ENCODE data around the gene RUFY3.
"Not testable (repeated sequence)": the region's sequence is repeated elsewhere in the genome, so short reads cannot be mapped to it uniquely, and the experiment has no call there.

Gene RUFY3

DNA sequence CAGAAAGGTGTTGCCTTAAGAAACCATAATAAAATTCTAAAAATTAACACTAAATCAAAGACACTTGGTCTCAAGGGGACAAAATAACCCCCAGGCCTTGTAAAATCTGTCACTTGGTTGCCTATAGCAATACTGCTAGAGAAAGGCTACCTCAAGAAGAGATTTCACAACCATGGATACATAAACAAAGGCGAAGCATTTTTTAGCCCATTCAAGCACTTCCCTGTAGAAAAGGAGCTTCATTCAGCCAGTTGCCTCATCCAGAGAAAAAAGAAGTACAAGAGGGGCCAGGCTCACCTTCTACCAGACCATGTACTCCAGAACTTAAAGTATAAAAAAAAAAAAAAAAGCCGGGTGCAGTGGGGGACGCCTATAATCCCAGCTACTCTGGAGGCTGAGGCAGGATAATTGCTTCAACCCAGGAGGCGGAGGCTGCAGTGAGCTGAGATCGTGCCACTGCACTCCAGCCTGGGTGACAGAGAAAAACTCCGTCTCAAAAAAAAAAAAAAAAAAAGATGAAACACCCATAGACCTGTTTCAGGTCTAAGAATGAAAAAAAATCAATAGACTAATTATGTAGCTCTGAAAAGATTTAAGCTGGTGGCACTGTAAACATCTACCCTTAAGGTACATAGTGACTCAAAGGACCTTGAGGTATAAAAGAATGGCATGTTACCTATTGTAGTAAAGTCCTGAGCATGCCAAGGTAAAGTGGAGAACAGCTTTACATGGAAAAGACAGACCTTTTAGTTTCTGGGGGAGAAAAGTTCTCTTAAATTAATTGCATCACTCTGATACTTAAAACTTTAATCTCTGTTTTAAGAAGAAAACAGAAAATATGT is 18.0 kb downstream of the RUFY3 start:
- DNase-seq: no peak

DNA sequence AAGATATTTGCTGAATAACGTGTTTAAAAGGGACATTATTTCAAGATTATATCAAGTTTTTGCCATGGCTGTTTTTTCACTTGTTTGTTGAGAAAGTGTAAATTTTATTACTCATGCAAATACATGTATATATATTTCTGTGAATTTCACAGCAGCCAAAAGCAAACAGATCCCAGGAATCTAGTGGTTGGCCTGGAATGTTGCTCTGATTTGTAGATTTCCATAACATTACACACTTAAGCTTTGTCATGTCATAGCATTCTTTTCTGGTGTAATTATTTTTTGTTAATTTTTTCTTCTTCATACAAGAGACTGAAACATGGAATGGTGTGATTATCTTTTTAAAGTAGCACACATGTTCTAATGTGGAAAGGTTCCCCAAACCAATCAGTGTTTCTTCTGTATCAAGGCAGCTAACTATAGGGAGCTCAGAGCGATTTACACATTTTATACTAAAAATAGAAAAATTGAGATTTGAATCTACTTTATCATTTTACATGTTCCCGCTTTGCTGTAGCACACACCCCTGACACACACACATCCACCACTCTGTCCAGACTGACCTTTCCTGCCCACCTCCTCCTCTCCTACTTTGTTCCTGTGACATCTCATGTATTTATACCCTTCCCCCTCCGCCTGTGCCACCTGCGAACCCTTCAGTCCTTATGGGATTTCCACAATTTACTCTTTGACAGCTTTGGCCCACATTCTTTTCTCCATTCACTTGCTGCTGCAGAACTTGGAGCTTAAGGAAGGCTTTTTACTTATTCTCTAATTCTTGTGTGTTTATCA is 20.3 kb downstream of the RUFY3 start:
- DNase-seq: no peak

GRCh38 chr4:70743731-70744130 is 22.0 kb downstream of the RUFY3 start:
- no peak for DNase-seq

- DNase-seq: no peak
Observed at GRCh38 chr4:70746179-70746839, 24.5 kb downstream of the RUFY3 start.

- DNase-seq: no peak
Observed at GRCh38 chr4:70747874-70748273, 26.1 kb downstream of the RUFY3 start.

DNA sequence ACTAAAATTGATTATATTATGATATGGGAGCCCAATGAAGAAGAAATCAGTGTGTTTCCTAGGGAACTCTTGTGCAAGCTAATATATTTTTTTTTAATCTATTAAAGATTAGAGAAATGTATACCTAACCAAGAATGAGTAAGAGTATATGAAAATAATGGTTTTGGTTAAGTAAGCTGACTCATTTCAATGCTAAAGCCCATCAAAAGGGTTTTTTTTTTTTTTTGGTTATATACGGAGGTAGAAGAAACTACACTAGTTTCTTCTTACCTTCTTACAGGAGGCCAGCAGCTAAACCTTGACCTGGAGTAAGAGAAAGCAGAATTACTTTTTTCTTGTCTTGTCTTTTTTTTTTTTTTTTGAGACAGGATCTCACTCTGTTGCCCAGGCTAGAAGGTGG is 27.5 kb downstream of the RUFY3 start:
- no peak for DNase-seq

DNA sequence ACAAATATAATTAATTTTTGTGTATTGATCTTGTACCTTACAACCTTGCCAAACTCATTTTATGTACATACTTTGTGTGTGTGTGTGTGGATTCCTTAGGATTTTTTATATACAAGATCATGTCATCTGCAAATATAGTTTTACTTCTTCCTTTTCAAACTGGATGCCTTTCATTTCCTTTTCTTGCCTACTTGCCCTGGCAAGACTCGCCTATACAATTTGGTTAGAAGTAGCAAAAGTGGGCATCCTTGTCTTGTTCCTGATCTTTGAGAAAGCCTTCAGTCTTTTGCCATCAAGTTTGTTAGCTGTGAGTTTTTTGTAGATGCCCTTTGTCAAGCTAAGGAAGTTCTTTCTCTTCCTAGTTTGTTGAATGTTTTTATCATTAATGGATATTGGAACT is 30.5 kb downstream of the RUFY3 start:
- no peak for DNase-seq

DNA sequence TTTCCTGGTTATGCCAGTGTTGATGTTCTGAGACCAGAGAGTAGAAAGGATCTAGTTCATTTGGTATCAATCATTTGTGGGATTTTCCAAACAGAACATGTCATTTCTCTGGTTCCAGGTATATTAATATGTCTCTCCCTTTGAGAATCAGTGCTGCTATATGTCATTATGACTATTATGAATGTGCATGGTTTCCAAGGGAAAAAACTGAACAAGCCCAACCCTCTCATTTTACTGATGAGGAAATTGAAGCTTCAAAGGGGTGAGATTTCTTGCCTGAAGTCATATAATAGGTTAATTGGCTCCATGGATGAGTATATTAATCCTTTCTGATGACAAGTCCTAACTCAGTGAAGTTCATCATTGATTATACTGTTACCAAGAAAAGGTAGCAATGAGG is 31.9 kb downstream of the RUFY3 start:
- no peak for DNase-seq

- DNase-seq: no peak
Observed at GRCh38 chr4:70754470-70754869, 32.7 kb downstream of the RUFY3 start.

- no peak for DNase-seq
Observed at GRCh38 chr4:70754990-70755688, 33.4 kb downstream of the RUFY3 start.

GRCh38 chr4:70759126-70759525 is 37.4 kb downstream of the RUFY3 start:
- DNase-seq: no peak

GRCh38 chr4:70759627-70760026 is 37.9 kb downstream of the RUFY3 start:
- DNase-seq: no peak

DNA sequence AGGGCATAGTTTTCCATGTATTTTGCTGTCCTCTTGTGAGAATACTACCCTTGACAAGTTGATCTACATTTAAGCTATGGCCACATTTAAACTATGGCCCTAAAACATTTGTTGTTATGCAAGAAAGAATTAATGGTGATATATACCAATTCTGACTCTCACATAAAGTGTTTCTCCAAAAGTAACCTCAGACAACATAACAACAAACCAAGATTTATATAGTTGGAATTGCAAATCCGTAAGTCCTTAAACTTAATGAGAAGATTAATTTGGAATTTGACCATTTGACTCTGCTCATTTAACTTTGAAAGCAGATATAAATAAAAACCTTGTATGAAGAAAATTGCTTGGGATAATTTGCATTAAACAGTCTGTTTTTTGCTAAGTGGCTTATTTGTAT is 38.9 kb downstream of the RUFY3 start:
- no peak for DNase-seq

- DNase-seq: no peak
Observed at GRCh38 chr4:70761276-70761816, 39.6 kb downstream of the RUFY3 start.

DNA sequence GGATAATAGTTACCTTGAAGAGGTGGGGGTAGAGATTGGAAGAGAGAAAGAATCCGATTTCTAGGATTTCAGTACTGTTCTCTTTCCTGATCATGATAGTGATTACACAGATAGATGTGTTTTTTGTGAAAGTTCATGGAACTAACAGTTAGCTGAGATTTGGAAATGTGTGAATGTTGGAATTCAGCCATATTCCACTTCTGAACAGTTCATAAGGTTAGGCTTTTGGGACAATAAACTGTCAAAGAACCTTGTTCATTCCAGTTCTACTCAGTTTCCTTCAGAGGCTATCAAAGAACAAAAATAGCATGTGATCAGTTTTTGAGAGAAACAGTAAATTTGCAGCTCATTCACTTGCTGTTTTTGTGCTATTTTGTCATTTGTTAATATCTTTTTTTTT is 43.6 kb downstream of the RUFY3 start:
- no peak for DNase-seq

- DNase-seq: no peak
Observed at GRCh38 chr4:70768301-70768948, 46.7 kb downstream of the RUFY3 start.

DNA sequence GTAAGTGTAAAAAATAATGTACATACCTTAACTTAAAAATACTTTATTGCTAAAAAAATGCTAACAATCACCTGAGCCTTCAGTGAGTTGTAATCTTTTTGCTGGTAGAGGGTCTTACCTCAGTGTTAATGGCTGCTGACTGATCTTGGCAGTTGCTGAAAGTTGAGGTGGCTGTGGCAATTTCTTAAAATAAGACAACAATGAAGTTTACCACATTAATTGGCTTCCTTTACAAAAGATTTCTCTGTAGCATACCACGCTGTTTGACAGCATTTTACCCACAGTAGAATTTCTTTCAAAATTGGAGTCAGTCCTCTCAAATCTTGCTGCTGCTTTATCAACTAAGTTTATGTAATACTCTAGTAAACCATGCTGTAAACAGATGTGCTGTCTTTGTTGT is 47.6 kb downstream of the RUFY3 start:
- not testable (repeated sequence) for DNase-seq

GRCh38 chr4:70772929-70773555 is 51.3 kb downstream of the RUFY3 start:
- no peak for DNase-seq

DNA sequence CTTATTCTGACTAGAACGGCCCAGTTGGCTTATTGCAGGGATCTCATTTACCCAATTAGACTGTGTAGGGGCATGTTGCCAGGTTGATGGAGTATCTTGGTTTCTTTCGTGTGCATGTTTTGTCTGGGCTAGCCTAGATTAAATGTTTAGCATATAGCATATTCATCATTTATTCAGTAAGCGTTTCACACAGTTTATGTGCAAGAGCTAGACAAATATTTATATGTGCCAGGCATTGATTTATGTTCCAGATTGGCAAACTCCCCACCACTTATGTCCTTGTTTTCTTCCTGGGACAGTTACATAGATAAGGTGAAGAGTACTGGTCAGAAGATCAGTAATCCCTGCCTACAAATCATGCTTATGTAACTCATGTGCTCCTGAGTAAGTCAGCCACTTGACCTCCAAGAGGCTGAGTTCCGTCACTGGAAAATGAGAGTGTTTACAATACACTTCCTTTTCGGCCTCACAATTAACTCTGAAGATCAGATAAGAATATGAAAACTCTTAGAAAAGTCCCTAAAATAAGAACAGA is 57.2 kb downstream of the RUFY3 start:
- no peak for DNase-seq

DNA sequence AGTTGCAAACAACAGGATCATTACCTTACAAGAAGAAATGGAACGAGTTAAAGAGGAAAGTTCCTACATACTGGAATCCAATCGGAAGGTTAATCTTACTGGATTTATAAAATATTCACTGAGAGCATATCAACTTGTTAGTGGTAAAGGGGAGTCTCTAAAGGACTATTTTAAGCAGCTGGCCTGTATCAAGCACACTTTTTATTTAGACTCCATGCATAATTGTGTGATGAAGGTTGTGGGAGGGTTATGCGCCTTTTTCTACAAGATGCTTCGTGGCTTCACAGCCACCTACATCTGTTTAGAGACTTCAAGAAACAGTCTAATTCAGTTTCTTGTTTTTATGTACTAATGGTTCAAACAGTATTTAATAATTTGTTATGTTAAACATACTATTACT is 61.3 kb downstream of the RUFY3 start:
- DNase-seq: no peak

- DNase-seq: no peak
Observed at GRCh38 chr4:70787496-70787895, 65.7 kb downstream of the RUFY3 start.
